ENCODE data around the gene IGF2BP2.
A peak's percentile ranks its signal among the peaks of the same experiment; 100 is the strongest.
"Not testable (repeated sequence)": the region's sequence is repeated elsewhere in the genome, so short reads cannot be mapped to it uniquely, and the experiment has no call there.

Gene IGF2BP2

DNA sequence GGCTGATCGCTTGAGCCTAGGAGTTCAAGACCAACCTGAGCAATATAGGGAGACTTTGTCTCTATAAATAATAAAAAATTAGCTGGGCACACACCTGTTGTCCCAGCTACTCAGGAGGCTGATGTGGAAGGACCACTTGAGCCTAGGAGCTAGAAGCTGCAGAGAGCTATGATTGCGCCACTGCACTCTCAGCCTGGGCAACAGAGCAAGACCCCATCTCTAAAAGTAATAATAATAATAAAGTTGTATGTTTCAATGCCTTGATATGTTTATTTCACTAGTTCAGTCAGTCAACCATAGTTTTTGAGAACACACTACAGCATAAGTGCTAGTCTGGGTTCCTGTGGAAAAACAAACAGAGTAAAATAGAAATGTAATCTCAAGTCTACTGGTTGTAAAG is 36.5 kb downstream of the IGF2BP2 start:
- H3K27me3 Mint-ChIP-seq (ENCODE audit: low read depth, poor library complexity) = no peaks in the 10 kb centered on the region
- peaks cover 43% of the 10 kb centered on the region for H3K36me3 Mint-ChIP-seq (ENCODE audit: low read depth)
- no peaks in the 10 kb centered on the region for H3K9me3 Mint-ChIP-seq
- no peak overlapping the region for H3K4me3 Mint-ChIP-seq
- TF ChIP-seq, protein P1, sequence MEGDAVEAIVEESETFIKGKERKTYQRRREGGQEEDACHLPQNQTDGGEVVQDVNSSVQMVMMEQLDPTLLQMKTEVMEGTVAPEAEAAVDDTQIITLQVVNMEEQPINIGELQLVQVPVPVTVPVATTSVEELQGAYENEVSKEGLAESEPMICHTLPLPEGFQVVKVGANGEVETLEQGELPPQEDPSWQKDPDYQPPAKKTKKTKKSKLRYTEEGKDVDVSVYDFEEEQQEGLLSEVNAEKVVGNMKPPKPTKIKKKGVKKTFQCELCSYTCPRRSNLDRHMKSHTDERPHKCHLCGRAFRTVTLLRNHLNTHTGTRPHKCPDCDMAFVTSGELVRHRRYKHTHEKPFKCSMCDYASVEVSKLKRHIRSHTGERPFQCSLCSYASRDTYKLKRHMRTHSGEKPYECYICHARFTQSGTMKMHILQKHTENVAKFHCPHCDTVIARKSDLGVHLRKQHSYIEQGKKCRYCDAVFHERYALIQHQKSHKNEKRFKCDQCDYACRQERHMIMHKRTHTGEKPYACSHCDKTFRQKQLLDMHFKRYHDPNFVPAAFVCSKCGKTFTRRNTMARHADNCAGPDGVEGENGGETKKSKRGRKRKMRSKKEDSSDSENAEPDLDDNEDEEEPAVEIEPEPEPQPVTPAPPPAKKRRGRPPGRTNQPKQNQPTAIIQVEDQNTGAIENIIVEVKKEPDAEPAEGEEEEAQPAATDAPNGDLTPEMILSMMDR (IDR thresholded peaks at IDR 0.05) = no peak
- H3K27ac Mint-ChIP-seq = no peak overlapping the region
- no peak for DNase-seq
- H3K4me1 Mint-ChIP-seq = peaks cover 35% of the 10 kb centered on the region

DNA sequence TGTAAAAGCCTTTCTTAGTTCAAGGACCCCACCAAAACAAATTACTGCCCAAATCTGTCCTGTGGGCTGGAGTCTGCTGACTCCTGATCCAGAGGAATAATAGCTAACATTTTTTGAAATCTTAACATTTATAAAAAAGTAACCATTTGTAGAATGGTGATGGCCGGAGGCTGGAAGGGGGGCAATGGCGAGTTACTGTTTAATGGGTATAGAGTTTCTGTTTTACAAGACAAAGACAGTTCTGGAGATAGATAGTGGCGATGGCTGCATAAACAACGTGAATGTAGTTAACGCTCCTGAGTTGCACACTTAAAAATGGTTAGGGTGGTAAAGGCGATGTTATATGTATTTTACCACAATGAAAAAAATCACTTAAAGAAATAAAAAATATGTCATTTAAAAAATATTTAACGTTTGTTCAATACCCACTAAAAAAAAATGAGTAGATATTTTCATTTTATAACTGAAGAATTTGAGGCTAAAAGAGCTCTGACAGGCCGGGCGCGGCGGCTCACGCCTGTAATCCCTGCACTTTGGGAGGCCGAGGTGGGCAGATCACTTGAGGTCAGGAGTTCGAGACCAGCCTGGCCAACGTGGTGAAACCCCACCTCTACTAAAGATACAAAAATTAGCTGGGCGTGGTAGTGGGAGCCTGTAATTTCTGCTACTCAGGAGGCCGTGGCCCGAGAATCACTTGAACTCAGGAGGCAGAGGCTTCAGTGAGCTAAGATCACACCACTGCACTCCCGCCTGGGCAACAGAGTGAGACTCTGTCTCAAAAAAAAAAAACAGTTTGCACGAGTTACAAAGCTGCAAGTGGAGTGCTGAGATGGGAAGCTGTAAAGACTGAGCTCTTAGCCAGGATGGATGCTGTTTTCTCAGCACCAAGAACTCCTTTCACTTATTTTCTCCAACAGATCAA is 37.6 kb downstream of the IGF2BP2 start:
- Mint-ChIP-seq H3K4me3 (no peak overlapping the region), H3K27ac (peak overlapping the region; percentile 91), H3K27me3 (ENCODE audit: low read depth, poor library complexity) (no peaks in the 10 kb centered on the region), H3K9me3 (no peaks in the 10 kb centered on the region), H3K36me3 (ENCODE audit: low read depth) (peaks cover 43% of the 10 kb centered on the region), H3K4me1 (peaks cover 27% of the 10 kb centered on the region)
- TF ChIP-seq, protein P1 (IDR thresholded peaks at IDR 0.05) = no peak
- DNase-seq = no peak

DNA sequence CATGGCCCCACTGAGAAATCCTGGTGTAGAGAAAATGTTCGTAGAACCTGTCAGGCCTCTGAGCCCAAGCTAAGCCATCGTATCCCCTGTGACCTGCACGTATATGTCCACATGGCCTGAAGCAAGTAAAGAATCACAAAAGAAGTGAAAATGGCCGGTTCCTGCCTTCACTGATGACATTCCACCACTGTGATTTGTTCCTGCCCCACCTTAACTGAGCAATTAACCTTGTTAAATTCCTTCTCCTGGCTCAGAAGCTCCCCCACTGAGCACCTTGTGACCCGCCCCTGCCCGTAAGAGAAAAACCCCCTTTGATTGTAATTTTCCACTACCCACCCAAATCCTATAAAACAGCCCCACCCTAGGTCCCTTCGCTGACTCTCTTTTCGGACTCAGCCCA is 38.6 kb downstream of the IGF2BP2 start:
- not testable (repeated sequence) for DNase-seq; H3K27me3 Mint-ChIP-seq (ENCODE audit: low read depth, poor library complexity); H3K9me3 Mint-ChIP-seq; H3K4me3 Mint-ChIP-seq
- Mint-ChIP-seq H3K36me3 (ENCODE audit: low read depth) (peaks cover 43% of the 10 kb centered on the region), H3K4me1 (peaks cover 31% of the 10 kb centered on the region), H3K27ac (peak overlapping the region; percentile 91)

DNA sequence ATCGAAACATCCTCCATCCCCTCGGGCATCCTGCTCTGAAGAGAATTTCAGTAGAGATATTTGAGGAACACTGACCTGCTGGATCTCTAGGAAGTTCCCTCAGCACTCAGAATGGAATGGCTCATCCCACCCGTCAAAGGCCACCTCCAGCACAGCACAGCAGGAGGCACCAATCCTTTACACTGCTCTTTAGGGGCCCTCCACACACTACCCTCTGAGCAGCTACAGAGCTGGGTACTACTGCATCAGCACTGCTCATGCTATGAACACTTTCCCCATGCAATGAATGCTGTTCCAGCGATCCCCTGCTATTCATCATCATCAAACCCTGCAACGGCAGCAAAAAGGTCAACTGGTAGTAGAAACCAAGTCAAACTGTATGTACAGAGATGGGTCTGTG is 40.5 kb downstream of the IGF2BP2 start:
- no peak overlapping the region for H3K4me3 Mint-ChIP-seq
- H3K9me3 Mint-ChIP-seq = no peaks in the 10 kb centered on the region
- H3K27me3 Mint-ChIP-seq (ENCODE audit: low read depth, poor library complexity) = no peaks in the 10 kb centered on the region
- DNase-seq = no peak
- TF ChIP-seq, protein P1 (IDR thresholded peaks at IDR 0.05) = no peak
- H3K4me1 Mint-ChIP-seq = peaks cover 30% of the 10 kb centered on the region
- H3K36me3 Mint-ChIP-seq (ENCODE audit: low read depth) = peaks cover 35% of the 10 kb centered on the region
- no peak overlapping the region for H3K27ac Mint-ChIP-seq

DNA sequence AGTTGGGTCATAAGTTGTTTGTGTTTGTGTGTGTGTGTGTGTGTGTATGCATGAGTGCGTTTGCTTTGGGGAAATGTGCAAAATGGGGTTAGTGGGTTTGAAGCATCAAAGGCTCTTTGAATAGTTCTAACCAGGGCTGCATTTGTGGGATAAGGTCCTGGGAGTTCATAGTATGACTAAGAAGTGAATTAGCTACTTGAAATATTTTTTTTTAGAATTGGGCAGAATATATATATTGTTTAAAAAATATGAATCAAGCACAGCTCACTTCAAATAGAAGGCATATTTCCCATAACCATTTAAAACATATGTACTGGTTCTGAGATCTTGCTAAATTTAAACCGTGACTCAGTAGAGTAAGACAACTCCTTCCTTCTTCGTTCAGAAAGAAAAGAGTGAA is 43.1 kb downstream of the IGF2BP2 start:
- H3K9me3 Mint-ChIP-seq = no peaks in the 10 kb centered on the region
- no peaks in the 10 kb centered on the region for H3K27me3 Mint-ChIP-seq (ENCODE audit: low read depth, poor library complexity)
- TF ChIP-seq, protein P1 (IDR thresholded peaks at IDR 0.05) = no peak
- H3K36me3 Mint-ChIP-seq (ENCODE audit: low read depth) = peaks cover 44% of the 10 kb centered on the region
- peaks cover 37% of the 10 kb centered on the region for H3K4me1 Mint-ChIP-seq
- no peak for DNase-seq
- no peak overlapping the region for H3K27ac Mint-ChIP-seq
- no peak overlapping the region for H3K4me3 Mint-ChIP-seq

DNA sequence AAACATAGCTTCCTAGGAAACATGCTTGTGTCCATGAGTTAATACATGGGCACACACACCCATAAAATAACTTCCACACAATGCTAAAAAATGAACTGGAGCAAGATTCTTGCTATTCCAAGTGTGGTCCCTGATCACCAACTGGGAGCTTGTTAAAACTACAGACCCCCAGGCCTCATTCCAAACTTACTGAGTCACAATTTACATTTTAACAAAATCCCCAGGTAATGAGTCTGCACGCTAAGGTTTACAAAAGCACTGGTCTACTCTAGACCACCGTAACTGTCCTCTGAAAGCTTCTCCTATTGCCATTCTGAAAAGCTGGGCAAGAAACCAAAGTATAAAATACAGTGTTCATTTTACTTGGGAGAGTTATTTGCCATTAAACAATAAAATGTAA is 45.4 kb downstream of the IGF2BP2 start:
- no peak for DNase-seq
- no peak overlapping the region for H3K27ac Mint-ChIP-seq
- H3K27me3 Mint-ChIP-seq (ENCODE audit: low read depth, poor library complexity) = no peaks in the 10 kb centered on the region
- TF ChIP-seq, protein P1 (IDR thresholded peaks at IDR 0.05) = no peak
- H3K4me3 Mint-ChIP-seq = no peak overlapping the region
- peaks cover 39% of the 10 kb centered on the region for H3K4me1 Mint-ChIP-seq
- peaks cover 38% of the 10 kb centered on the region for H3K36me3 Mint-ChIP-seq (ENCODE audit: low read depth)
- no peaks in the 10 kb centered on the region for H3K9me3 Mint-ChIP-seq

Data from nephron progenitor cell (in vitro differentiated cells).